ENCODE results near the gene SUFU.

The SUFU gene

DNA sequence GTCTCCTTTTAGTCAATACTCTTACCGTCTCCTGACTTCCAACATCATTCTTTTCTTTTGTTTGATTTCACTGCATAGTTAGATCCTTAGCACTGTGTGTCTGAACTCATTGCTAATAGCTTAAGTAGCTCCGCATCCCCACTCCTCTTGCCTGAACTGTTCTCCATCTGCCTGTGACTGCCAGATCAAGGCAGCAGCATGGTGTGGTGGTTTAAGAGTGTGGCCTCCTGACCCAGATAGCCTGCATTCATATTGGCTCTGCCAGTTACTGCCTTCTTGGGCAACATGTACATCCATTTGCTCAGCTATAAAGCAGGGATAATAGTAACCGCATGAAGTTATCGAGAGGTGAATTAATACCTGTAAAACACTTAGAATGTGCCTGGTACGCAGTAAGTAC, 50.8 kb downstream of the SUFU start:
- no peak for DNase-seq

DNA sequence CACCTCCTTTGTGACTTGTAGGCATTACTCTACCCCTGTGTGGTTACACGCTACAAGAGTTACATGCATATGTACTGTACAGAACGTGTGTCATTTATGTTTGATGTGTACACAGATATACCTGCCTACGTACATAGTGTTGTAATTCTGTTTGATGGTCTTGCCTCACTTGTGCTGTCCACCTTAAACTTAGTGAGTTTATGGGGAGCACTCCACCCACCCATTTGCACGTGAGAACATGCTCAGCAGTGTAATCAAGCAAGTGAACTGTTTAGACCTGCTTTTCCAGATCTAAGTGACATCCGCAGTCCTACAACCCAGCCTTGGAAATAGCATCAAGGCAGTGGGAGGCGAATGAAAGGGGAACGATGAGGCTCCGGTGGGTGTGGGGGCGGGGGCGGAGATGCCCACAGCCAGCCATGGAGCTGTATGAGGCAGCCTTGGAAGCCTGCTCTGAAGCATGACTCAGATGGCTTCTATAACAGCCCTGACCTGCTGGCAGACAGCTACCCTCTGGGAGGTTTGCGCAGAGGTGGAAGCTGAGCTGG, 52.1 kb downstream of the SUFU start:
- no peak for DNase-seq

DNA sequence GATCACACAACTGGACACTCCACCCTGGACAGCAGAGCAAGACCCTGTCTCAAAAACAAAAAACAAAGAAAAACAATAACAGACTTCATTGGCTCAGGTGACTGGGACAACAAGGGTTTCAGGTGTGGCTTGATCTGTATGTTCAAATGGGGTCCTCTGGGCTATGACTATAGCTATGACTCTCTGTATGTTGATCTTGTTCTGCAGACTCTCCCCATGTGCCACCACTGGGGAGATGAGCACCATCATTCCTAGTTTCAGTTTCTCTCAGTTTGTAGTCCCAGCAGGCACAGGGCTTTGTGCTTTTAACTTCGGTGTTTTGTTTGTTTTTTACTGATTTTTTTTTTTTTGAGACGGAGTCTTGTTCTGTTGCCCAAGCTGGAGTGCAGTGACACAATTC, 53.8 kb downstream of the SUFU start:
- no peak for DNase-seq

DNA sequence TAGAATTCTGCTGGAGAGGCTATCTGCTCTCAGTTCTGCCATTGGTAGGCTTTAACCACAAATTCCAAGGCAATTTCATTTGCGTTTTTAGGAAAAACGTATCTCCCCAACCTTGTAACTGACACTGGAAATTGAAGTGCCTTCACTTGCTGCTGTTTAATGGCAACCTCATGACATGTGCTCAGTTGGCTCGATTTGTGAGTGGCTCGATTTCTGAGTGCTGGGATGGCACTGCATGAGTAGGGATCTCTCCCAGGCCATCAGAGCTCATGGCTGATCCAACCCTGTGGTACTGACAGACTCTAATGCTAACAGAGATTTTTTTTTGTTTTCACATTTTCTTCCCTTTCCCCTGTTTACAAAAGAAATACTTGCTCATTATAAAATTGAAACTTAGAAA, 56.0 kb downstream of the SUFU start:
- no peak for DNase-seq

DNA sequence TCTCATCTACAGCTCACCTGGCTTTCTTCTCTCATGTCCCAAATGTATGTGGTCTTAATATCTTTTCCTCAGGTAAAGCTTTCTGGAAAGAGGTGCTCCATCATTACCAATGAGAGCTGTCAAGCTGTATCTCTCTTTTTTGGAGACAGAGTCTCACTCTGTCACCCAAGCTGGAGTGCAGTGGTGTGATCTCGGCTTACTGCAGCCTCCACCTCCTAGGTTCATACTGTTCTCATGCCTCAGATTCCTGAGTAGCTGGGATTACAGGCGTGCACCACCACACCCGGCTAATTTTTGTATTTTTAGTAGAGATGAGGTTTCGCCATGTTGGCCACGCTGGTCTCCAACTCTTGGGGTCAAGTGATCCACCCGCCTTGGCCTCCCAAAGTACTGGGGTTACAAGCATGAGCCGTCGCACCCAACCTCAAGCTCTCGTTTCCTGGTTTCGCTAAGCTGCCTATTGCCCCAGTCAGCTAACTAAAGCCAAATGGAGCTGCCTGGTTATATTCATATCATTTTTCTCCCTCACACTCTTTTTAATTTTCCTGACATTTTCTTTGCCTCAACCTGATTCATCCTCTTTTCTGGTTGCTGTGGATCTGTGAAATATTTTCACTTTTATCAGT, 60.5 kb downstream of the SUFU start:
- no peak for DNase-seq

DNA sequence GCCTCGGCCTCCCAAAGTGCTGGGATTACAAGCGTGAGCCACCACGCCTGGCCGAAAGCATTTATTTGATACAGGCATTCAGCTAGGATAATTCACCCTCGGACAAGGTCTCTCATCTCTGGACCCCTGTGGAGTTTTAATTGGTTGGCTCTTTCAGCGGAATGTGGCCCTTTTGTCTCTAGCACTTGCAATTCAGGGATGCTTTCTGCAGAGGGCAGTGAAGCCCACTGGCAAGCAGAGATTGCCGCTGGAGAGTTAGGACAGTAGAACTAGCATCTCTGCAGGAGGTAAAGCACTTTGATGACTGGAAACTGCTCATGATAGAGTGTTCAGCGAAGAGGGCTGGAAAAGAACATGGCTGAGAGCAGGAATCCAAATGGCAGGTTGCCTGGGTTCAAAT, 62.0 kb downstream of the SUFU start:
- no peak for DNase-seq

DNA sequence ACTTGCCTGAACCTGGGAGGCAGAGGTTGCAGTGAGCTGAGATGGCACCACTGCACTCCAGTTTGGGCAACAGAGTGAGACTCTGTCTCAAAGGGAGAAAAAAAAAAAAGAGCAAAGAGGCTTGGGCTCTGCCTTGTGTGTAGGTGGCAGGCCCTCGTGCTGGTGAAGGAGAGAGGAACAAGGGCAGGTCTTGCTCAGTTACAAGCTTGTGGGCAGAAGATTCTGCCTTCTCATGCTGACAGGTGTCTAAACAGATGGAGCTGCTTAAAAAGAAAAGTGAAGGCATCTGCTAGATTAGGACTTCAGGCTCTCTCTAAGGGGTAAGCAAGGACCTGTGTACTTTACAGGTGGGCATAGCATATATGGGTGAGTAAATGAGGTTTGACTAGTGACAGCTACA, 75.0 kb downstream of the SUFU start:
- DNase-seq: no peak

DNA sequence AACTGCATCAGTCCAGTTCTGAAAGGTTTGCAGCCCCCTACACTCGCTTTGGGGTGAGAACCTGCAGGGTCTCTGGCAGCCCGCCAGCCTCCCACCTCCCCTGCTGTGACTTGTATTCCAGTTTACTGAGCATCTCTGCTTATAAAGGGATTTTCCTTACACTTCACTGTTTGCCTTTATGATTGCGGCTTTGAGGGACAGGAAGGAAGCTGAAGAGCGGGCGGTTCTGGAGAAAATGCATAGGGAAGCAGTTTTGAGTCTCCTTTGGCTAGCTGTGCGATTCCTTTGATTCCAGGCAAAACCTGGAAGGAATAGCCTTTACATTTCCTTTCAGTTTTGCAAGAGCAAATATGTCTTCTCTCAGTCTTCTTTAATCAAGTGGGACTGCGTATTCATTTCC, 75.6 kb downstream of the SUFU start:
- no peak for DNase-seq

DNA sequence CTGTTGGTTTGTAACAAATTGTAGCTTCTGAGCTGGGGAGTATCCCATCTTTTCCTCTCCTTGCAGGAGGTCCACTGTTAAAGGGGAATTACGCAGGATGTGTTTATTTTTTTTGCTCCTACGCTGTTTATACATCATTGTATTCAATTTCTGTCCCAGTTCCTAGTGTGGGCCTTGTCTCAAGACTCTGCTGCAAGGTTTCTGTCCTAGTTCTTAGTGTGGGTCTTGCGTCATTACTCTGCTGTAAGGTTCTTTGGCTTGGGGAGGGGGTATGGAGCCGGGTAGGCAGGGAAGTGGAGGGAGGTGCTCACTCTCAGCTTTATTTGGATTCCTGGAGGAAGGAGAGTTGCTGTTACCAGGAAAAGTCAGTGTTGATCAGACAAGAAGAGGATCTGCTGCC, 76.5 kb downstream of the SUFU start:
- no peak for DNase-seq

DNA sequence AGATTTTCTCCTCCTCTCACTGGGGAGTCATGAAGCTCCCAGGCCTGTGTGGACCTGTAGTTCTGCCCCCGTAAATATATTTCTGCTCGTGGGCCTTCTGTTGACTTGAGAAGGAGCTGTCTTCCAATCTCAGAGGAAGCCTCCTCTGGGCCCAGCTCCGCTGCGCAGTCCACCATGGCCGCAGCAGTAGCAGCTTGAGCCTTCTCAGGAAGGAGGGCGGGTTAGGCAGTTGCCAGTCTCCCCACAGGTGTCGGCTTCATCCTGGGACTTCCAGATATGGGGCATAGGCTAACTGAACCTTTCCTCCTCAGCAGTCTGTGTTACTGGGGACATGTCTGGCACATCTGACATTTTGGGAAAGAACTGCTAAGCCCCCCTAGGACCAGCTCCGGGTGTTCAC, 77.6 kb downstream of the SUFU start:
- DNase-seq: no peak

DNA sequence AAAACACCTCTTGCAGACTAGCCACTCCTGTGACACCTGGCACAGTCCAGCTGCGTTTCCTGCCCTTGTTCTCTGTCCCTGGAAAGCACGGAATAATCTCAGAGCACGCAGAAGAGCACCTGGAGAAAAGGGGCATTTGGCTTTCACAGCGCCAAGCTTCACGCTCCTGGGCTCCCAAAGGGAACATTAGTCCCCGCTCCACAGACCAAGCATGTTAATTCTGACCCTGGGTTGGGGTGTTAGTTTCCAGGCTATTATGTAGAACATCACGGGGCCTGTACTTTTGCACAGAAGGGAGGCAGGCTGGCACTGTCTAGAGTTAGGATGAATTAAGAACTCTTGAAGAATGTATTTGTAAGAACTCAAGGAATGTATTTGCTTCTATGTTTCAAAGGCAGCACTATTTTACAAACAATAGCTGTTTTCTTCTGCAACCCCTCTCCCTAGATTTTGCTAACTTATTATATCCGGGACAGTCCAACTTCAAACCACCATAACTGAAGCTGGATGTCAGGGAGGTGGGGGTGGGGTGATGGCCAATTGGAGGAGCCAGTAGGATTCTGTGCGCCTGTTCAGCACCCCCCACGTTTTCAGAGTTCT, 78.3 kb downstream of the SUFU start:
- DNase-seq: no peak

DNA sequence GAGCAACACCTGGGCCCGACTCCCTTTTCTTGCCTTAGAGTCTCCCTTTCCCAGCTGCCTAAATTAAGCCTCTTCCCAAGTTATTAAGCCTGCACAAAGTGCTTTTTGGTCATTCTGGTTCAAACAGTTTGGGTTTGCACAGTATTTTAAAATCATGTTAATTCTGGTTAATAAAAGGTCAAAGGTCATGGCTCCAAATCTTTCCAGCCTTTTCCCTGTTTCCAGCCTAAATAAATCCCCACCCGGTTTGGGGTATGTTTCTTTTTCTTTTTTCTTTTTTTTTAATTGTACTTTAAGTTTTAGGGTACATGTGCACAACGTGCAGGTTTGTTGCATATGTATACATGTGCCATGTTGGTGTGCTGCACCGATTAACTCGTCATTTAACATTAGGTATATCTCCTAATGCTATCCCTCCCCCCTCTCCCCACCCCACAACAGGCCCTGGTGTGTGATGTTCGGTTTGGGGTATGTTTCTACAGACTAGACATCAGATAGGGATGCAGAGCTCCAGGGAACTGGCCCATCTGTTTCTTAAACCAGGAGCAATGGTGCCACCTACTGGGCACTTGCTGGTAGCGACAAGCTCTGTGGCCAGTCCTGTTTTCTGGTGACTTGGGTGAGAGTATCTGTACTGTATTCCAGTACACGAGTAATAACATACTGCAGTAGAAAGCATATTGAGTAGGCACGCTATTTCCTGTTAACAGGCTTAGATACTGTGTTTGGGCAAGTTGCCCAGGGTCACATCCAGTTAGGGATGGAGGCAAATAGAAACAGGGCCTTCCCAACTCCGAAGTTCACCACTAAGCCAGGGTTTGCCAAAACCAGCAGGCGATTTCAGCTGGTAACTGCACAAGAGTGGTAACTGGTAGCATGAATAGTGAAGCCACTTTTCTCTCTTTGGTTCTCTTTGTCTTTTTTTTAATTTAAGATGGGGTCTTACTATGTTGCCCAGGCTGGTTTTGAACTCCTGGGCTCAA, 80.0 kb downstream of the SUFU start:
- peak; percentile 74 for DNase-seq

DNA sequence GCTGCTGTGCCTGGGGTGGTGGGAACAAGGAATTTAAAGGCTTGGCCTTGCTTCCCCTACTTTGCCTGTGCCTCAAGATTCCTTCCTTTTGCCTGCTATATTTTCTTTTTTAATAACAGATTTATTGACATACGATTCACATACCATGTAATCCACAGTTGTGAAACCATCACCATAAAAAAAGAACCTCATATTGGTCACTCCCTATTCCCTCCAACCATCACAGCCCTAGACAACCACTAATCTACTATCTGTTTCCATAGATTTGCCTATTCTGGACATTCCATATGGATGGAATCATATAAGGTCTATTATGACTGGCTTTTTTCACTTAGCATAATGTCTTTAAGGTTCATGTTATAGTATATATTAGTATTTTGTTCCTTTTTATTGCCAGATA, 81.3 kb downstream of the SUFU start:
- no peak for DNase-seq

DNA sequence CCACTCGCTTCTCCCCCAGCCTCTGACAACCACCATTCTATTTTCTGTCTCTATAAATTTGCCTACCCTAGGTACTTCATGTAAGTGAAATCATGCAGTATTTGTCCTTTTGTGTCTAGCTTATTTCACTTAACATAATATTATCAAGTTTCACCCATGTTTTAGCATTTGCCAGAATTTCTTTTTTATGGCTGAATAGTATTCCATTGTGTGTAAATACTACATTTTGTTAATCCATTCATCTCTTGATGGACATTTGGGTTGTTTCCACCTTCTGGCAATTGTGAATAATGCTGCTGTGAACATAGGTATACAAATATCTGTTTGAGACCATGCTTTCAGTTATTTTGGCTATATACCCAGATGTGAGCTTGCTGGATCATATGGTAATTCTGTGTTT, 83.1 kb downstream of the SUFU start:
- DNase-seq: no peak

DNA sequence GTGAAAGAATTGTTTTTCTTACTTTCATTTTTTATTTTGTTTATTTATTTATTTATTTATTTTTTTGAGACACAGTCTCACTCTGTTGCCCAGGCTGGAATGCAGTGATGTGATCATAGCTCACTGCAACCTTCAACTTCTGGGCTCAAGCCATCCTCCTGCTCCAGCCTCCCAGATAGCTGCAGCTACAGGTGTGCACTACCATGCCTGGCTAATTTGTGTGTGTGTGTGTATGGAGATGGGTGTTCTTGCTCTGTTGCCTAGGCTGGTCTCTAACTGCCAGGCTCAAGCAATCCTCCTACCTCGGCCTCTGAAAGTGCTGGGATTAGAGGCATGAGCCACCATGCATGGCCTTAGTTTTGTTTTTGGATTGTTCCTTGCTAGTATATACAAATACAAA, 85.1 kb downstream of the SUFU start:
- no peak for DNase-seq

DNA sequence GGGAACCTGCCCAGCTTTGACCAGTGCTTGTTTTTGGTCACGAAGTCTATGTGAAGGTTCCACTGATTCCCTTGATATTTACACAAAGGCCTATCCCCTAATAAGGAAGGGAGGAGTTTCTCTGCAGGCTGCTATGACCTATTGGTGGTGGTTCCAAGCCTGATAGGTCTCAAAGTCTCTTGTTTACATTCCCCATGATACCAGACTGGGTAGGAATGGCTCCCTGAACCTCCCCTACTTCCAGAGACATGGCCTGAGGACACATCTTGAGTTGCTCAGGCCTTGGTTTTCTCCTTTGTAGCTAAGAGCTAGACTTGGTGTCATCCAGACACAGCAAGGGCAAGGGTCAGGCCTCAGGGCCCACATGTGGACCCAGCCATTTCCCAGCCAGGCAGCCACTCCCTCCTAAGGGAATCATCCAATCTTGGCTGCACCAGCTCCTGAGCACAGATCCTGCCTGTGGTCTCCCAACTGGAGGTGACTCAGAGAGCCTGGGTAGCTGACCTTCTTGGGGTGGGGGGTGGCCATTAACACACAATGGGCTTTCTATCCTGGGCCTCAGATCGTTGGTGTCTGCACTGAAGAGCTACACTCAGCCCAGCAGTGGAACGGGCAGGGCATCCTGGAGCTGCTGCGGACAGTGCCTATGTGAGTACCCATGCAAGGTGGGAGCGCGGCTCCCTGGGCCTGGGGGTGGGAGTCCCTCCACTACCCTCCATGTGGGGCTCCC, 89.5 kb downstream of the SUFU start:
- DNase-seq: no peak

DNA sequence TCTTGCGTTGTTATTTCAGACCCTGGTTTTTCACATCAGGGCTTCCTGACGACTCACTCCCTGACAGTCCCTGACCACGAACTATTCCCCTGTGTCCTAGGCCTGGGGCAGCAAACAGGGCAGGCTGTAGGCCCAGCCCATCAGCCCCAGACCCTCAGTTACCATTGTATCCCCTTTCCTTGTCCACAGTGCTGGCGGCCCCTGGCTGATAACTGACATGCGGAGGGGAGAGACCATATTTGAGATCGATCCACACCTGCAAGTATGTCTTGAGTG, 90.0 kb downstream of the SUFU start:
- DNase-seq: no peak

DNA sequence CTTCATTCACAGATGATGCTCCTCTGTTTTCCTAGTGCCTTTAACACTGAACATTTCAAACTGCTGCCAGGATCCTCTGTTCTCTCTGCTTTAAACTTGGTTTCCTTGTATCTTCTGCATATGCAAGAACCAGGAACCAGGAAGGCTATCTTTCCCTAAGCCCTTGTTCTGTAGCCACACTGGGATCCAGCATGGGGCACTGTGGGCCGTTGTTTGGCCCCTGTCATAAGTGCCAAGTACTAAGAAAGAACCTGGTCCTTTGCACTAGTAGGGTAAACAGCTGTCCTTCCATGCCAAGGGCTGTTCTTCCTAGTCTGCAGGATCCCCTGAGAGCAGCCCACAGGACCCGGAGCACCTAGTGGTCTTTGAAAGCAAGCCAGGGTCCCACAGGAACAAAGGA, 91.5 kb downstream of the SUFU start:
- DNase-seq: no peak

DNA sequence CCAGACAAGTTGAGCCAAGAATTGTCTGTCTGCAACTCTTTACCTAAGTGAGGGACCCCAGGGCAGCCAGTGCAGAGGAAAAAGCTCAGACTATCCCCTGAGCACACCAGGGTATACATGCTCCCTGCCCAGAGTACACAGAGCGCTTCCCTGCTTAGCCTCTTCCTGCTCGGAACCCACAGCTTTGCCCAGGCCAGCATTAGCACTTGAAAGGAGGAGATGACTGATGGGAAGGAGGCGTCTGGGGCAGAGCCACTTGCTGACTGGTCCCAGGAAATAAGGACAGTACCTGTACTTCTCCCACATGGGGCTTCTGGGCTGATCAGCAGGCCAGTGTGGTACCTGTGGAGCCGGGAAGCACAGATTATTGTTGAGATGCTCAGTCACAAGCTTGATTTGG, 92.1 kb downstream of the SUFU start:
- DNase-seq: no peak

DNA sequence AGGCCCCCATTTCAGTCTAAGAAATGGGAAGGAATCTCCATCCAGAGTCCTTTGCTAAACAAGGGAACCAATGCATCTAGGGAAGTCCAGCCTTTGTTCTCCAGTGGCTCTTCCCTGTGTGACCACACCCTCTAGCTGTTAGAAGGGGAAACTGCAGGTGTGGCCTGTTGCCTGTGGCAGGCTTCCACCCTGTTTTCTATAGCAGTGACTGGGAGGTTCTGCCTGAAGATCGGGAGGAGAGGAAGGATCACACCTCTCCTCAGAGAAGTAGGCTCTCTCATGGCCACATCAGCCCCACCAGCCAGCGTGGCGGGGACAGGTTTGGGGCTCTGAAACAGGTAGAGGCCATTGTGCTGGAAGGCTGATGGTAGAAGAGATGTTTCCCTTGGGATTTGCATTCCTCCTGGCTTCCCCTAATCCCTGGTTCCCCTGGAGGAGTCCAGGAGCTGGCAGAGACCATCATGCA, 92.8 kb downstream of the SUFU start:
- DNase-seq: no peak

DNA sequence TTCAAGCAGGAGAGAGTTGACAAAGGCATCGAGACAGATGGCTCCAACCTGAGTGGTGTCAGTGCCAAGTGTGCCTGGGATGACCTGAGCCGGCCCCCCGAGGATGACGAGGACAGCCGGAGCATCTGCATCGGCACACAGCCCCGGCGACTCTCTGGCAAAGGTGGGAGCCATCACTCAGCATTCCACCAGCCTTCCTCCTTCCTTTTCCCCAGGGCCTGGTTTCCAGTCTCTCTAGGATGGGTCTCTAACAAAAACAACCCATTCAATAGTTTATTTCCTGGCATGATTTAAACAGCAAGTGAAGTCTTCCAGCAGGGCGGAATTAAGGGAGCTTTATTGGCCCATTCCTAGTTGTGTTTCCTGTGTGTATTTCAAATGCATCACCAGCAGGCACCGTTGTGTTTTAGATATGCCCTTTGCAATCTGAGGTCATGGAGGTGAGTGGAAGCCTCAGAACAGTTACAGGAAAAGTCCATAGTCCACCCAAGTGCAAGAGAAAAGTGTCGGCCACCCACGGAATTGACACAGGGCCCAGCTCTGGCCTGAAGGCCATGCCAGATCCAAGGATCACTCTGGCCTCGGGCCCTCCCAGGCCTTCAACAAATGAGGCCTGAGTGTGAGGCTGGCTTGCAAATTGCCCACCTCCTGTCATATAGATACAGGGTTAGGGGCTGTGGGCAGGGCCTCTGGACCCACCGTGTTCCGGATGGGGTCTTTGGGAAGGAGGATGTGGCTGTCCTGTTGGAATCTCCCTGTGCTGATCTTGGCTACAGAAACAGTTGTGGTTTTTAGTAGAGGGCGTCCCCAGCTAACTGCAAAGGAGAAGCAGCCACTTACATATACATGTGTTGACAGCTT, 93.6 kb downstream of the SUFU start:
- no peak for DNase-seq

DNA sequence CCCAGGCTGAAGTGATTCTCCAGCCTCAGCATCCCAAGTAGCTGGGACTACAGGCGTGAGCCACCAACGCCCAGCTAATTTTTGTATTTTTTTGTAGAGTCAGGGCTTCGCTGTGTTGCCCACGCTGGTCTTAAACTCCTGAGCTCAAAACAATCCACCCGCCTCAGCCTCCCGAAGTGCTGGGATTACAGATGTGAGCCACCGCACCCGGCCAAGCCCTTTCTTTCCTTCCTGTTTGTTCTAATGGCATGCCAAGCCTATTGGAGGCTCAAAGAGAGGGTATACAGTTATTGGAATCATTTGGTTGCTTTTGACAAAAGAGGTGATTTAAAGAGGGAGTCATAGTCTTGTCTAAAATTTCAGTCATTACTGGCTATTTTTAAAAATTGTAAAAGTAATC, 94.5 kb downstream of the SUFU start:
- DNase-seq: no peak

Measured in activated CD4-positive, alpha-beta T cell treated with anti-CD3 and anti-CD28 coated beads for 1 hour (primary cell).